HG02623 (cell line): ENCODE measurements around the gene TXNRD2.

Experiments used
- ATAC-seq: cut with Tn5 transposase; IDR thresholded peaks from one replicate; pipeline ENCODE4 v1.9.1; 2021; ENCODE audit warnings: moderate library complexity; ENCODE audit not compliant: unreplicated experiment

Gene TXNRD2

DNA sequence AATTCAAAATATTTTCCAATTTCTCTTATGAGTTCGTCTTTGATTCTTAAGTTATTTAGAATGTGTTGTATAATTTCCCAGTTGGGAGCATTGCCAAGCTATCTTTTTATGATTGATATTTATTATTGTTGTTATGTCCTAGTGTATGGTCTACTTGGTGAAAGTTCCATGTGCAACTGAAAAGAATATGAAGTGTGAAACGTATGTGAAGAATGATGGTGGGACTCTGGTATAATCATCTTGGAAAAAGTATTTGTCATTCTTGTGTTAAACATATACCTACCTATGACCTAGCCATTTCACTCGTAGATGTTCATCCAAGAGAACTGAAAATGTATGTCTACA lies 75.0 kb downstream of the TXNRD2 start:
- no peak for ATAC-seq

DNA sequence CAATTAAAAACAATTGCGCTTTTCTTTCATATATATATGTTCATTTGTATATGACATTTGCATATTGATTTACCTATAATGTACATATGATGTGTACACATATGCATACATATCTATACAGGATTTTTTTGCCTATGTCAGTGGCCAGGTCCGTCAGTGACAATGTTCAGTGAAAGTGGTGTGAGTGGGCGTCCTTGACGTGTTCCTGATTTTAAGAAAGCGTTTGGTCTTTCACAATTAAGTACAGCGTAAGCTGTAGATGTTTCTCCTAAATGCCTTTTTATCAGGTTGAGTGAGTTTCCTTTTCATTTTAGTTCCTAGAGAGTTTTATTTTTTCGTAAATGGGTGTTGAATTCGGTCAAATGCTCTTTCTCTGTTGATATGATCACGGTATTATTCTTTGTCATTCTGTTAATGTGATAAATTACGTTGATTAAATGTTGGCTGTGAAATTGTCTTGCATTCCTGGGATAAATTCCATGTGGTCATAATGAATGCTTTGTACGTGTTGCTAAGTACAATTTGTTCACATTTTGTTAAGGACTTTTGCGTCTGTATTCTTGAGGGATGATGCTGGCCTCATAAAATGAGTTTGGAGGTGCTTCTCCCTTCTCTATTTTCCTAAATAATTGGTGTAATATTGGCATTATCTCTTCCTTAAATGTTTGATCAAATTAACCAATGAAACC lies 76.3 kb downstream of the TXNRD2 start:
- ATAC-seq = no peak

DNA sequence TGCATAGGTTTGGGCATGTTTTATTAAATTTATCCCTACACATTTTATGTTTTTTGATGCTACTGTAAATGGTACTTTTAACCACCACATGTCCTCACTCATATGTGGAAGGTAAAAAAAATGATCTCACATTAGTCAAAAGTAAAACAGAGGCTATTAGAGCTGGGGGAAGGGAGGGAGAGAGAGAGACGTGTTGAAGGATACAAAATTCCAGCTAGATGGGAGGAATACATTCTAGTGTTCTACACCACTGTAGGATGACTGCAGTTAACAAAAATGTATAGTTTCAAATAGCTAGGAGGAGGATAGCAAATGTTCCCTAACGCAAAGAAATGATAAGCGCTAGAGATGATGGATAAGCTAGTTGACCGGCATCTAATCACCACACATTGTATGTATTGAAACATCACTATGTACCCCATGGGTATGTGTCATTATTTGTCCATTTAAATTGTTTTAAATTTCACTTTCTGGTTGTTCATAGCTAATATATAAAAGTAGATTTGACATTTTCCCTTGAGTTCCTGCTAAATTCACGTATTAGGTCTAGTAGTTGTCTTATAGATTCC lies 77.0 kb downstream of the TXNRD2 start:
- ATAC-seq = no peak

DNA sequence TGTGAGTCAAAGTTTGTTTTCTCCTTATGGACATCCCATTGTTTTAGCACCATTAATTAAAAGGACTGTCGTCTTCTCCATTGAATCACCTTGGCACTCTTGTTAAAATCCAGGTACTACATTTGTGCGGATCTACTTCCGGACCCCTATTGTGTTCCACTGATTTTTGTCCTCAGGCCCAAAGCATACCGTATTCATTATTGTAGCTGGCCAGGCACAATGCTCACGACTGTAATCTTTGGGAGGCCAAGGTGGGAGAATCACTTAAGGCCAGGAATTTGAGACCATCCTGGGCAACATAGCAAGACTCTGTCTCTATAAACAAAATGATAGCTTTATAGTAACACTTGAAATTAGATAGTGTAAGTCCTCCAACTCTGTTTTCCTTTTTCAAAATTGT lies 78.0 kb downstream of the TXNRD2 start:
- no peak for ATAC-seq

DNA sequence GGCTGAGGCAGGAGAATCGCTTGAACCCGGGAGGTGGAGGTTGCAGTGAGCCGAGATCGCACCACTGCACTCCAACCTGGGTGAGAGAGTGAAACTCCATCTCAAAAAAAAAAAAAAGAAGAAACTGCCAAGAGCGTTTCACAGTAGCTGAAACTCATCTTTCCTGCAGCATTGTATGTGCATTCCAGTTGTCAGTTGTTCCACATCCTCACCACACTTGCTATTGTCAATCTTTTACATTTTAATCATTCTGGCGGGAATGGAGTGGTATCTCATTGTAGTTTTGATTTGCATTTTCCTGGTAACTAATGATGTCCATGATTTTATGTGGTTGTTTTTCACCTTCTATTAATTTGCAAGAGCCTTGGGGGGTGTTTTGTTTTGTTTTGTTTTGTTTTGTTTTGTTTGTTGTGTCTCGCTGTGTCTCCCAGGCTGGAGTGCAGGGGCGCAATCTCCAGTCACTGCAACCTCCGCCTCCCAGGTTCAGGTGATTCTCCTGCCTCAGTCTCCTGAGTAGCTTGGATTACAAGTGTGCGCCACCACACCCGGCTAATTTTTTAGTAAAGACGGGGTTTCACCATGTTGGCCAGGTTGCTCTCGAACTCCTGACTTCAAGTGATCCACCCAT lies 78.9 kb downstream of the TXNRD2 start:
- no peak for ATAC-seq

DNA sequence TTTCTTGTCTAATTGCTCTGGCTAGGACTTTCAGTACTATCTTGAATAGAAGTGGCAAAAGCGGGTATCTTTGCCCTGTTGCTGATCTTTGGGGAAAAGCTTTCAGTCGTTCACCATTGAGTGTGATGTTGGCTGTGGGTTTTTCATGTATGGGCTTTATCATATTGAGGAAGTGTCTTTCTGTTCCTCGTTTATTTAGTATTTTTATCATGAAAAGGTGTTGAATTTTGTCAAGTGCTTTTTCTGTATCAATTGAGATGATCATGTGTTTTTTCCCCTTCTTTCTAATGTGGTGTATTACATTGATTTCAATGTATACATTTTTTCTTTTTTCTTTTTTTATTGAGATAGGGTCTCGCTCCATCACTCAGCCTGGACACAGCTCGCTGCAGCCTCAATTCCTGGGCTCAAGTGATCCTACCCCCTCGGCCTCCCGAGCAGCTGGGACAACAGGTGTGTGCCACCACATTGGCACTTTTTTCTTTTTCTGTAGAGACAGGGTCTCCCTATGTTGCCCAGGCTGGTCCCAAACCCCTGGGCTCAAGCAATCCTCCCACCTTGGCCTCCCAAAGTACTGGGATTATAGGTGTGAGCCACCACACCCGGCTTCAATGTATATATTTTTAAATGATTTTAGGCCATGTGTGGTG lies 81.6 kb downstream of the TXNRD2 start:
- ATAC-seq = no peak

DNA sequence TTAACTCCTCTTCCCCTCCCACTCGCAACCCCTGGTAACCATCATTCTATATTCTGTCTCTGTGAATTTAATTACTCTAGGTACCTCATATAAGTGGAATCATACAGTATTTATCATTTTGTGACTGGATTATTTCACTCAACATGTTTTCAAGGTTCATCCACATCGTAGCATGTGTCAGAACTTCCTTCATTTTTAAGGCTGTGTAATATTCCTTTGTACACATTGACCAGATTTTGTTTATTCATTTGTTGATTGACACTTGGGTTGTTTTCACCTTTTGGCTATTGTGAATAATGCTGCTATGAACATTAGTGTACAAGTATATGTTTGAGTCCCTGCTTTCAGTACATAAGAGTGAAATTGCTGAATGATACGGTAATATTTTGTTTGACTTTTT lies 84.2 kb downstream of the TXNRD2 start:
- ATAC-seq = no peak

DNA sequence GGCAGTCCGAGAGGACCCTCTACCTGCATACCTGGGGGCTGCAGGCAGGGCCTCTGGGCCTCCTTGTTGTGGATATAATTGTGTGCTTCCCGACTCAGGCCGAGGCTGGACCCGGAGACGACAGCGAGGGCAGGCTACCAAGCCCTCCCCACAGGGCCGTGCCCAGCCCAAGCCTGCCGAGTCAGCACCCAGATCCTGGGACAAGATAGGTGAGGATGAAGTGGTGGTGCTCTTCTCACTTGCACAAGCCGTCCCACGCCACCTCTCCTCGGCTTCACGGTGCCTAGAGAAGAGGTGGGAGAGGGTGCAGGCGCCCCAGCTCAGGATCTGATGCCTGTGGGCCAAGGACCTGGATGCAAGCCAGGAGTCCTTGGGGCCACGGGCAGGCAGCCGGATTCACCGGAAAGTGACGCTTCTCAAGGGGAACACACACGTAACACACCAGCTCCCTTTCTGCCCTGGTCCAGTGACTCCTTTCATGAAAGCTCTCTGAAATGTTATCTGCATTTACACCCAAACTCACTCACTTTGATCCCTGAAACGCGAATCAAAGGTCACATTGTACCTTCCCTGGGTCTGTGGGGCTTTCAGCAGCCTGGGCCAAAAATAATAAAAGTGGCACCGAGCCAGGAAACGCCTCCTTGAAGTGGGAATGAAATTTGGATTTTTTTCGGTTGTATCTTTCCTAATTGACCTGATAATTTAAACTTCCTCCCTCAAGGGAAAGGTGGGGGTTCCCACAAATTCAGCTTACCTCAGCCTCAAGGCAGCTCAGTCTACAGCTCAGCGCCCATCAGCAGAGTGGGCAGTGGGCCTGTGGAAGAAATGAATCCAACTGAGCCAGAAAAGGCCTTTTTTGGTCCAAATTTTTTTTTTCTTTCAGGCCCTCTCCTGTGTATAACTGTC lies 85.9 kb downstream of the TXNRD2 start:
- peak; percentile 4 for ATAC-seq

DNA sequence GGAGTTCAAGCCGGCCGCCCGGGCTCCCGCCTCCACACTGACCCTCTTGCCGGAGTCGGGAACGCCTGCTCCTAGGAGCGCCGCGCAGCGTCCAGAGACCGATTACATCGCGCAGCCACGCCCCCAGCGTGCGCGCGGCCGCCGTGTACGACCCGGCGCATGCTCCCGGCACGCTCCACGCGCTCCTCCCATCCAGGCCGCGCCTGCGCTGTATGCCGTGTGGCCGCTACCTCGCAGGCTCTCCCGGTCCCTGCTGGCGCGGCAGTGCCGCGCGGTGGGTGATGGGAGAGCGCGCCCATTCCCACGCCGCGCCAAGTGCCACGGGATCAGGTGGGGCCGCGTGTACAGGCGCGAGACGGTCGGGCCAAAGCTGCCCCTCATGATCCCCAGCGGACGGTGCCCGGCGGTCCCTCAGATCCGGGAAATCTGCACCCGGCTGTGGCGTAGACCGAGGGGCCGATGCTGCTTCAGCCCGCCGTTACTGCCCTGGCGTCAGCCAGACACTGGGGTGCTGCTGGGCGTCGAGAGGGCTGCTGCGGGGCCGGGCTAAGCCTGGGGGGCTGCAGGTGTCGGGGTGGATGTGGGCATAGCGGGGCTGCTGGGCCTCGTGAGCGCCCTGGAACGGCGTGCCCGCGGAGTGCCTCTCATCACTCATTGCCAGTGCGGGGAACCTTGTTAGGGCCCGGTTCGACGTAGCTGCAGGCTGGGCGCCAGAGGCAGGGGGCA lies 86.7 kb downstream of the TXNRD2 start, which contains the start of the genes GNB1L and RTL10:
Gene GNB1L (minus strand): TSS at position 97 of the 726 bp plus-strand sequence. CDS start 33,519 bp downstream, outside the sequence.
Gene RTL10 (minus strand): TSS at position 97 of the 726 bp plus-strand sequence. CDS start 2,613 bp downstream, outside the sequence.
- peak; percentile 81 for ATAC-seq

DNA sequence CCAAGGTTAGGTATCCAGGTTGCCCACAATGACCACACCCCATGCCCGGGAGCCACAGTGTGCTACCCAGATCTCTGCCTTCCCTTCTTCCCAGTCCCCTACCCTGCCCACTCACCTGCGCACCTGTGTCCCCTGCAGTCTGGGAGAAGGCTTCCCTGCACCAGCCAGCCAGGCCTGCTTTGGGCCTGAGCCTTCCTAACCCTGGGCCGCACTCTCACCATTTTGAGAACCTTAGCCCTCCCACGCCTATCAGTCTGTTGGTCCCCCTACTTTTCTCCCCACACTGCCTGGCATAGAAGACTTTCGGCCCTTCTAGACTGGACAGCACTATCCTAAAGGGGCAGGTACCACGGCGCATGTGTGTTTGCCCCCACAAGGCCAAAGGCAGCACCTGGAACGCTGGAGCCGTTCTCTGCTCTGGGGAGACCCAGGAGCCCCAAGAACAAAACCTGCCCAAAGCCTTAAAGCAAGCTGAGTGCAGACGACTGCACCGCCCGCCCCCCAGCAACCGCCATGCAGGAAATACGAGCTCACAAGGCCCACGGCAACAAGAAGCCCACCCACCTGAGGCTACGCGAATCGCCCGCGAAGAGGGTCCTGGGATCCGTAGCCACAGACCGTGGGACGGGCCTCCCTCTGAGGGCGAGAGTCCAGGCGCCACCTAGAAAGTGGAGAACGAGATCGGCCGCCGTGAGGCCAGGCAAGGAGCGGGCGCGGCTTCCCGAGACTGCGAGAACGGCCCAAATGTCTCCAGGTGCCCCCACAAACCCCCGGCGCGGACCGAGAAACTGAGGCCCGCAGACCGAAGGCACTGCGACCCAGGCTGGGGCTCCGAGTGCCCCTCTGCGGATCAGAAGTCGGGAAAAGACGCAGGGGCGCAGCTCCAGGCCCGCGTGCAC lies 87.5 kb downstream of the TXNRD2 start:
- peak; percentile 5 for ATAC-seq

DNA sequence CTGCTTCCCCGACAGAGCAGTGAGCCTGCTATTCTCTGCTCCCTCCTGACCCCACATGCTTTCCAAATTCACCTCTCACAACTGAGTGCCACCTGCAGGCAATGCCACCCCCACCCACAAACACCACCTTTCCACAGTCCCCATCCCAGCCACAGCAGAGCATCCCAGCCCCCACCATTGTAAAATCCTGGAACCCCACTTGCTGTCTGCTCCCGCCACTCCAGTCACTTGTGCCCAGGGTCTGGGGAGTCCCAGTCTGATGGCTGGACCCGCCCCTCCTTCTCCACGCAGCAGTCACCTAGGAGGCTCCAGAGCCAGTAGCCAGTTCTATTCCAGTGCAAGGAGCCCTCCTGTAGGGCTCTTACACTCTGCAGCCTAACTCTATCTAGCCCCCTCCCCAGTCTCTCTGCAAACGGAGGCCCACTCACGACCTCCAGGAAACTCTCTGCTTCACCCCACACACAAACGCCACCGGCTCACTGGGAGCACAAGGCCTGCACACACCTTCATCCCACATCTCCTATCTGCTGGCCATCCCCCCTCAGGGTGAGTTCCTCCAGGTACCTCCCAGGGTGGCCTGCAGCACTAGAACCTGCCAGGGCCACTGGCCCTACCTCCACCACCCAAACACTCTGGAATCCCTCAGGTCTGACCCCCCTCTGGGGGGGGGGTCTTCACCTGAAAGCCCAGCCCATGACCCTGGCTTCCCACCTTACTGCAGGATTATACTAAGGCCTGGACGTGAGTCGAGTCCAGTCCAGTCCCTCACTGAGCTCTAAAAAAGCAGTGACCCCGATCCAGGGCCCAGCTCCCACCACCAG lies 88.3 kb downstream of the TXNRD2 start:
- ATAC-seq = no peak

DNA sequence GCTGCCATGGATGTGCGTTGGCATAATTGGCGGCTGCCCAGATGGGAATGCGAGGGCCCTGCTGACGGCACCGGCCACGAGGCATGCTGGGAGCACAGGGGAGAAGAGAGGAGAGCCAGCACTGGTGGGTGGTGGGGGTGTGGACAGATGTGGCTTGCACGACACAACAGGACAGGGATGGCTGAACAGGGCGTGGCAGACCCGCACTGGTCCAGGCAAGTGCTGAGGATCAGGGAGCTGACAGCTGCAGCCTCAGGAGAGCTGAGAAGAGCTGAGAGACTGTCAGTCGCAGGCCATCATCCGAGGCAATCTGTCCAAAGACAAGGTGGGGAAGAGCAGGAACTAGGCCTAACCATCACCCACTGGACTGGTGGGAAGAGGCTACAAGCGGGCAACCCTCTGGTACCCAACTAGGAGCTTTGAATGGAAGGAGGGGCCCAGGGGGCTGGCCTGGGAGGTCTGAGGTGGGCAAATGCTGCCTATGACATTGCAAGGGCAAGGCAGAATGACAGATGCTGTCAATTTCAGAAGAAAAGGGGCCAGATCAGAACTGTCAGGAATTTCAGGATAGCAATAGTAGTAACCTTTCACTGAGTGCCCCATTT lies 89.3 kb downstream of the TXNRD2 start:
- ATAC-seq = no peak

DNA sequence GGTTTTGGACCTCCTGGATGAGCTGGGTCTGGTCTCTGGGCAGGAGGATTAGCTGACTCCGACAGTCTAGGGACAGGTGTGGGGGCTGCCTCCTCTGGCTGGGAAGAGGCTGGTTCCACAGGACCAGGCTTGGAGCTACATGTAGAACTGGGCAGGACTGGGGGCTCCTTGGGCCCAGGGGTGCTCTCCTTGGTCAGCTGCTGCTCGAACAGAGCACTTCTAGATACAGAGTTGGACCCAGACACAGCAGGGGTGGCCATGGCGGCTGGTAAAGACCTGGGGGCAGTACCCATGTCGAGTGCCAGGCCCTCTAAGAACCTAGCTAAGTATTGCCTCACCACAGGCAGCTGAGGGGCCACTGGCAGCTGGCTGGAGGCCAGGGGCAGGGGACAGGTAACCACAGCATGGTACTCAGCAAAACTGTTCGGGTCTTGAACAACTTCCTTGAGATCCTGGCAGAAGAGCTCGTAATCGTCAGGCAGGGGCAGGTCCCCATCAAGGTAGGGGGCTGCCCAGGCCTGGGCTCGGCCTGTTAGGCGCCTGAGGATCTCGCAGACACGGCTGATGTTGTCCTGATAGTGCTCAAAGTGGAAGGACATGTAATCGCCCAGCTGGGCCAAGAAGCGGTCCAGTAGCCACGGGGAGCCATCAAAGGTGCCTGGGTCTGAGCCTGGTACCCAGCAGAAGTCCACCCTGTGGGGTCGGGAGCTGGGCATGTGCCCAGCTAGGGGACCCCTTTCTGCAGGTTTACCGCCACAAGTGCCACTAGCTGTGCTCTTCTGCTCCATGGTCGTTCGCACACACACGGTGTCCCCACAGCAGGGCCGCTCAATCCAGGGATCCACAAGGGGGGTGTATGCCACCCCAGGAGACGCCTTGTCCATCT lies 90.1 kb downstream of the TXNRD2 start:
- ATAC-seq = no peak

DNA sequence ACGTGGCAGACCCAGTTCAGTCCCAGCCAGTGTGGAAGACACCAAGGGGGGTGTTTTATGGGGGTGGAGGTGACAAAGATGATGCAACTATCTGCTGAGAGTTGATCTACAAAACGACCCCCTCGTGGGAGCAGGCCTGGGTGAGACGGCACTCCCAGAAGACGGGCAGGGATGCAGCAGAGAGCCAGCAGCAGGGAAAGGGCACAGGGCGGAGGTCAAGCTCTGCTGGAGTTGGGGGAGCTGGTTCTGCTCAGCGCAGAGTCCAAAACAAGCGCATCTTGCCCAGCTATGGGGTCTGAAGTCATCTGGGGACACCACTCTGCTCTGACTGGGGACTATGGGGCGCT lies 90.9 kb downstream of the TXNRD2 start:
- ATAC-seq = no peak

DNA sequence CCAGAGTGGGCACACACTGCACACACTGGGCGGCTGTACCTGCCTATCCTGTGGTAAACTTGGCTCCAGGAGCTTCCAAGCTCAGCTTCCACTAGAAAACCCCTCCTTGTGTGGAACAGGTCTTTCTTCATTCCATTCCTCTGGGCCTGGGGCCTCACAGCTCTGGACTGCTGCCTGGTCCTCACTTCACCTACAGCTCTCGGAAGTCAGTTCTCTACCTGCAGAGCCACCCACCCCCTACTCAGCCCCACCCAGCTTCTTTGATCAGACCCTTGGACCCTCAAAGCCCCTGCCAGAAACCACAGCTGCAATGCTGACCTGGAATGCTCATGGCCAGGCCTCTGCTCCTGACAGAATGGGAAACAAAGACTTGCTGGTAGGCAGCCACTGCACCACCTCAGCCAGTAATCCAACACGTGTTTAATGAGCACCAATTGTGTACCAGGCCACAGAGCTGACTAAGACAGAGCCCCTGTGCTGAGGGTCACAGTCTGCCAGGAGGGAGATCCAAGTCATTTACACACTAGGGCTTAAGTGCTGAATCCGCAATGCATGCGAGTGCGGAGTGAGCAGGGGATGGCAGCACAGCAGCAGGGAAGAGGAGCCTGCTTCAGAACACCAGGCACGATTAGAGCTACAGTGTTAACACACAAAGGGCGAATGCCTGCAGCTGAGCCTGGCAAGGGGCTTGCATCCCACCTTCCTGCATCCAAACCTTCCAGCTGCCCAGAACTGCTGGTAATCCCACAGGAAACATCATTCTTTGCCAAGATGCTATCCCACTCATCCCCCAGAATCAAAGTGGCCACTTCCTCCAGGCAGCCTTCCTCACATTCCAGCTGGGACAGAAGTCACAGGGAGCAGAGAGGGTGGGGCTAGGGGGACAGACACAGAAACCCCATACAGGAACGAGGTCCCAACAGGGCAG lies 91.5 kb downstream of the TXNRD2 start:
- ATAC-seq = no peak
